Activated T-helper 2 cell treated with anti-CD3 and anti-CD28 coated beads, Interferon-gamma antibody, Interleukin-2, Interleukin-4, amounts not matched to agents 10 μg/mL and 5 μg/mL and 100 μg/mL, durations not matched to agents 14 hours and 24 hours and 36 hours (primary cell): Measurements from ENCODE around the gene RAB44. TPM values are rescaled to one million over a fixed set of nuclear protein-coding genes. Genes with fewer than 3 reads are reported as not detected.
"Not testable (repeated sequence)": the region's sequence is repeated elsewhere in the genome, so short reads cannot be mapped to it uniquely, and the experiment has no call there.

Source experiments
- DNase-seq: peaks from one replicate; pipeline ENCODE4 v3.0.0; 2021; ENCODE audit warnings: low spot score
- H3K27ac Mint-ChIP-seq: one replicate; pipeline ENCODE4 v1.8.0; 2021; ENCODE audit warnings: mixed read lengths
- H3K27me3 Mint-ChIP-seq: one replicate; pipeline ENCODE4 v1.8.0; 2021; ENCODE audit warnings: low read depth, mixed read lengths
- H3K36me3 Mint-ChIP-seq: one replicate; pipeline ENCODE4 v1.8.0; 2021; ENCODE audit warnings: low read depth, mixed read lengths
- H3K4me1 Mint-ChIP-seq: one replicate; pipeline ENCODE4 v1.8.0; 2021; ENCODE audit warnings: low read depth, mixed read lengths
- H3K4me3 Mint-ChIP-seq: one replicate; pipeline ENCODE4 v1.8.0; 2021; ENCODE audit warnings: low read depth, mild to moderate bottlenecking, moderate library complexity, mixed read lengths
- H3K9me3 Mint-ChIP-seq: one replicate; pipeline ENCODE4 v1.8.0; 2021; ENCODE audit warnings: mixed read lengths
- intact Hi-C: fragments of 100-400 bp; cut with micrococcal nuclease; formaldehyde crosslinking; loops from one replicate; pipeline ENCODE4 v1.15.1; 2023
- total RNA-seq: library from RNA; stranded (reverse); gene quantifications from 2 replicates; pipeline ENCODE4 v1.2.3, GENCODE V29; 2022

Gene RAB44
- not detected in 2 replicates for total RNA-seq

GRCh38 chr6:36697481-36697903, at the start of gene RAB44:
Gene RAB44 (plus strand): TSS chr6:36697826. CDS start chr6:36704236, 6,410 bp downstream.
- Mint-ChIP-seq H3K9me3 (peaks cover 4% of the 10 kb centered on the region), H3K4me3 (no peak within 1 kb of the TSS), H3K4me1 (peaks cover 33% of the 10 kb centered on the region), H3K27me3 (peaks cover 7% of the 10 kb centered on the region), H3K27ac (no peak within 1 kb of the TSS), H3K36me3 (no peaks in the 10 kb centered on the region)
- DNase-seq, result no peak
- intact Hi-C loops, result loop anchor here (5.0 kb wide), 1 partner anchor 215 kb away; no protein-coding TSS in a partner anchor

GRCh38 chr6:36649086-36649485, 48.5 kb upstream of the RAB44 start:
- H3K4me1 Mint-ChIP-seq, result no peaks in the 10 kb centered on the region
- intact Hi-C loops, result no loop called here
- H3K27me3 Mint-ChIP-seq, result peaks cover 13% of the 10 kb centered on the region
- DNase-seq, result no peak
- H3K27ac Mint-ChIP-seq, result no peak overlapping the region
- H3K36me3 Mint-ChIP-seq, result no peaks in the 10 kb centered on the region
- no peaks in the 10 kb centered on the region for H3K9me3 Mint-ChIP-seq
- H3K4me3 Mint-ChIP-seq, result no peak overlapping the region

- no peak overlapping the region for H3K27ac Mint-ChIP-seq
- no peak for DNase-seq
- H3K4me1 Mint-ChIP-seq, result peaks cover under 1% of the 10 kb centered on the region
- no peaks in the 10 kb centered on the region for H3K9me3 Mint-ChIP-seq
- H3K4me3 Mint-ChIP-seq, result no peak overlapping the region
- intact Hi-C loops, result no loop called here
- H3K27me3 Mint-ChIP-seq, result peaks cover 15% of the 10 kb centered on the region
- no peaks in the 10 kb centered on the region for H3K36me3 Mint-ChIP-seq
Measured at GRCh38 chr6:36649701-36650484, 47.7 kb upstream of the RAB44 start.

- Mint-ChIP-seq H3K4me1 (peaks cover 5% of the 10 kb centered on the region), H3K27me3 (peaks cover 21% of the 10 kb centered on the region), H3K4me3 (no peak overlapping the region), H3K36me3 (no peaks in the 10 kb centered on the region), H3K9me3 (no peaks in the 10 kb centered on the region), H3K27ac (no peak overlapping the region)
- DNase-seq, result no peak
- intact Hi-C loops, result no loop called here
Measured at GRCh38 chr6:36650848-36651478, 46.7 kb upstream of the RAB44 start.

- H3K4me1 Mint-ChIP-seq, result peaks cover 5% of the 10 kb centered on the region
- H3K27ac Mint-ChIP-seq, result no peak overlapping the region
- no peaks in the 10 kb centered on the region for H3K9me3 Mint-ChIP-seq
- no peaks in the 10 kb centered on the region for H3K36me3 Mint-ChIP-seq
- intact Hi-C loops, result no loop called here
- DNase-seq, result no peak
- peaks cover 25% of the 10 kb centered on the region for H3K27me3 Mint-ChIP-seq
- no peak overlapping the region for H3K4me3 Mint-ChIP-seq
Measured at GRCh38 chr6:36651659-36652379, 45.8 kb upstream of the RAB44 start.

GRCh38 chr6:36654469-36654868, 43.2 kb upstream of the RAB44 start:
- H3K27ac Mint-ChIP-seq, H3K4me3 Mint-ChIP-seq, intact Hi-C loops, H3K9me3 Mint-ChIP-seq, DNase-seq, H3K4me1 Mint-ChIP-seq, H3K36me3 Mint-ChIP-seq: not testable (repeated sequence)
- H3K27me3 Mint-ChIP-seq, result peaks cover 37% of the 10 kb centered on the region

GRCh38 chr6:36655085-36655724, 42.4 kb upstream of the RAB44 start:
- H3K9me3 Mint-ChIP-seq, result no peaks in the 10 kb centered on the region
- peaks cover 5% of the 10 kb centered on the region for H3K4me1 Mint-ChIP-seq
- peaks cover 41% of the 10 kb centered on the region for H3K27me3 Mint-ChIP-seq
- intact Hi-C loops, result no loop called here
- H3K36me3 Mint-ChIP-seq, result no peaks in the 10 kb centered on the region
- H3K27ac Mint-ChIP-seq, result no peak overlapping the region
- H3K4me3 Mint-ChIP-seq, result no peak overlapping the region
- DNase-seq, result no peak

- Mint-ChIP-seq H3K4me3 (no peak overlapping the region), H3K27ac (no peak overlapping the region), H3K4me1 (peaks cover 5% of the 10 kb centered on the region), H3K36me3 (no peaks in the 10 kb centered on the region), H3K9me3 (no peaks in the 10 kb centered on the region), H3K27me3 (peaks cover 42% of the 10 kb centered on the region)
- intact Hi-C loops, result no loop called here
- no peak for DNase-seq
Measured at GRCh38 chr6:36656441-36656840, 41.2 kb upstream of the RAB44 start.

- Mint-ChIP-seq H3K36me3 (no peaks in the 10 kb centered on the region), H3K4me3 (no peak overlapping the region), H3K9me3 (no peaks in the 10 kb centered on the region), H3K27me3 (peaks cover 42% of the 10 kb centered on the region), H3K27ac (no peak overlapping the region), H3K4me1 (peaks cover 5% of the 10 kb centered on the region)
- intact Hi-C loops, result no loop called here
- DNase-seq, result no peak
Measured at GRCh38 chr6:36657271-36657670, 40.4 kb upstream of the RAB44 start.

- H3K27ac Mint-ChIP-seq, result no peak overlapping the region
- peaks cover 42% of the 10 kb centered on the region for H3K27me3 Mint-ChIP-seq
- DNase-seq, result no peak
- H3K9me3 Mint-ChIP-seq, result no peaks in the 10 kb centered on the region
- no peaks in the 10 kb centered on the region for H3K36me3 Mint-ChIP-seq
- H3K4me1 Mint-ChIP-seq, result peaks cover 8% of the 10 kb centered on the region
- H3K4me3 Mint-ChIP-seq, result no peak overlapping the region
- intact Hi-C loops, result no loop called here
Measured at GRCh38 chr6:36657942-36658544, 39.6 kb upstream of the RAB44 start.

- no peak for DNase-seq
- peaks cover 10% of the 10 kb centered on the region for H3K4me1 Mint-ChIP-seq
- no peaks in the 10 kb centered on the region for H3K9me3 Mint-ChIP-seq
- intact Hi-C loops, result no loop called here
- no peaks in the 10 kb centered on the region for H3K36me3 Mint-ChIP-seq
- no peak overlapping the region for H3K4me3 Mint-ChIP-seq
- no peak overlapping the region for H3K27ac Mint-ChIP-seq
- peaks cover 37% of the 10 kb centered on the region for H3K27me3 Mint-ChIP-seq
Measured at GRCh38 chr6:36659271-36659670, 38.4 kb upstream of the RAB44 start.

GRCh38 chr6:36660771-36661471, 36.7 kb upstream of the RAB44 start:
- no peak overlapping the region for H3K27ac Mint-ChIP-seq

More at GRCh38 chr6:36660771-36661471, 36.7 kb upstream of the RAB44 start:
- intact Hi-C loops, result no loop called here
- peaks cover 30% of the 10 kb centered on the region for H3K27me3 Mint-ChIP-seq
- no peak for DNase-seq
- H3K4me1 Mint-ChIP-seq, result peaks cover 5% of the 10 kb centered on the region
- H3K4me3 Mint-ChIP-seq, result no peak overlapping the region
- no peaks in the 10 kb centered on the region for H3K9me3 Mint-ChIP-seq
- H3K36me3 Mint-ChIP-seq, result no peaks in the 10 kb centered on the region
